ENCODE measurements around the gene FOXF2. TPM values are rescaled to one million over a fixed set of nuclear protein-coding genes. Genes with fewer than 3 reads are reported as not detected.

Gene FOXF2
- total and polyA plus RNA-seq, 2 donors (not counting 1 experiment from before 2014, with no cell fraction given) = not detected

DNA sequence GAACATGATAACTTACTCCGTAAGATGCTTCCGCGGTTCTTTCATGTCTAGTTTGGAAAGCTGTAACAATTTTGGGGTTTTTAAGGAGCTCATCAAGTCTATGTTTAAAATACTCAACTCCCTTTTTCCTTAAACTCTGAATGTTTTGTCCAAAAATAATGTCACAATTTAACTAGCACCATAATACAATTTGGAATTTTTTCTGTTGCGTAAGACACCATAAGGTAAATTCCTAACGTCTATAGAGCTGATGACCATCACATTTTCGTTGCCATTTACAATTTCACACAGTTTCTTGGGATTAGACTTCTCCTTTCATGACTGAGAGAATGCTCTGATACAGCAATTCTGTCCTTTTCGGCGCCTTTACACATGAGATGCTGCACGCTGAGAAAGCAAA lies 26.7 kb upstream of the FOXF2 start:
- ATAC-seq (ENCODE audit: low read depth) (no peak), DNase-seq (no peak)
- TF ChIP-seq, protein P1, sequence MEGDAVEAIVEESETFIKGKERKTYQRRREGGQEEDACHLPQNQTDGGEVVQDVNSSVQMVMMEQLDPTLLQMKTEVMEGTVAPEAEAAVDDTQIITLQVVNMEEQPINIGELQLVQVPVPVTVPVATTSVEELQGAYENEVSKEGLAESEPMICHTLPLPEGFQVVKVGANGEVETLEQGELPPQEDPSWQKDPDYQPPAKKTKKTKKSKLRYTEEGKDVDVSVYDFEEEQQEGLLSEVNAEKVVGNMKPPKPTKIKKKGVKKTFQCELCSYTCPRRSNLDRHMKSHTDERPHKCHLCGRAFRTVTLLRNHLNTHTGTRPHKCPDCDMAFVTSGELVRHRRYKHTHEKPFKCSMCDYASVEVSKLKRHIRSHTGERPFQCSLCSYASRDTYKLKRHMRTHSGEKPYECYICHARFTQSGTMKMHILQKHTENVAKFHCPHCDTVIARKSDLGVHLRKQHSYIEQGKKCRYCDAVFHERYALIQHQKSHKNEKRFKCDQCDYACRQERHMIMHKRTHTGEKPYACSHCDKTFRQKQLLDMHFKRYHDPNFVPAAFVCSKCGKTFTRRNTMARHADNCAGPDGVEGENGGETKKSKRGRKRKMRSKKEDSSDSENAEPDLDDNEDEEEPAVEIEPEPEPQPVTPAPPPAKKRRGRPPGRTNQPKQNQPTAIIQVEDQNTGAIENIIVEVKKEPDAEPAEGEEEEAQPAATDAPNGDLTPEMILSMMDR (IDR thresholded peaks at IDR 0.05) = no peak
- no peak for TF ChIP-seq EZH2 (IDR thresholded peaks at IDR 0.05; ENCODE audit: borderline replicate concordance, insufficient read depth, low read depth, low read length, poor library complexity, severe bottlenecking)
- H3K9ac ChIP-seq (ENCODE audit: low read length) = no peak overlapping the region
- H3K9me3 ChIP-seq (ENCODE audit: control extremely low read depth in 1 of 3, control insufficient read depth in 2 of 3, insufficient read depth in 1 of 3, low read length in 2 of 3) = peaks cover 0 to under 1% (median 0%) of the 10 kb centered on the region in 3 donors
- CTCF ChIA-PET = no interaction called here
- H3K27ac Mint-ChIP-seq = no peak overlapping the region
- H2AFZ ChIP-seq (ENCODE audit: insufficient read depth, low read depth, low read length, poor library complexity, severe bottlenecking) = no peak overlapping the region
- no peaks in the 10 kb centered on the region for H3K4me1 ChIP-seq (ENCODE audit: control insufficient read depth in 2 of 2, insufficient read depth in 2 of 2, low read length in 2 of 2)
- H3K9me3 Mint-ChIP-seq (ENCODE audit: insufficient read depth) = peaks cover 3% of the 10 kb centered on the region
- H3K27me3 ChIP-seq (replicated peaks in 1 of 4; ENCODE audit: control extremely low read depth in 1 of 4, control insufficient read depth in 3 of 4, insufficient read depth in 4 of 4, low read length in 3 of 4) = peaks cover 0 to 11% (median 5%) of the 10 kb centered on the region in 4 experiments
- H3K4me2 ChIP-seq (replicated peaks; ENCODE audit: low read depth, low read length, poor library complexity, severe bottlenecking) = no peak overlapping the region
- no peaks in the 10 kb centered on the region for H3K36me3 ChIP-seq (replicated peaks in 1 of 2; ENCODE audit: control extremely low read depth in 1 of 2, control insufficient read depth in 1 of 2, extremely low read depth in 1 of 2, insufficient read depth in 2 of 2, low read length in 1 of 2)
- H3K79me2 ChIP-seq (ENCODE audit: control insufficient read depth, insufficient read depth, low read length) = no peaks in the 10 kb centered on the region
- POLR2A ChIA-PET = no interaction called here
- no peak overlapping the region for H3K4me3 Mint-ChIP-seq
- peaks cover 48% of the 10 kb centered on the region for H3K27me3 Mint-ChIP-seq
- no peaks in the 10 kb centered on the region for H3K4me1 Mint-ChIP-seq
- no peaks in the 10 kb centered on the region for H4K20me1 ChIP-seq (ENCODE audit: control insufficient read depth, insufficient read depth, low read length, poor library complexity, severe bottlenecking)
- H3K4me3 ChIP-seq (ENCODE audit: control extremely low read depth in 1 of 5, extremely low read depth in 1 of 5, insufficient read depth in 1 of 5, low read depth in 2 of 5, low read length in 4 of 5) = no peak overlapping the region
- WGBS (ENCODE audit: insufficient coverage) = 87% methylated on average over 3 of the region's 9 CpGs
- H3K27ac ChIP-seq (ENCODE audit: low read length in 2 of 2) = no peak overlapping the region
- intact Hi-C loops (cut with micrococcal nuclease) = no loop called here

GRCh38 chr6:1363298-1363697 lies 26.1 kb upstream of the FOXF2 start:
- peaks cover 0 to 15% (median 5%) of the 10 kb centered on the region in 4 experiments for H3K27me3 ChIP-seq (replicated peaks in 1 of 4; ENCODE audit: control extremely low read depth in 1 of 4, control insufficient read depth in 3 of 4, insufficient read depth in 4 of 4, low read length in 3 of 4)
- H3K79me2 ChIP-seq (ENCODE audit: control insufficient read depth, insufficient read depth, low read length) = no peaks in the 10 kb centered on the region
- H3K36me3 ChIP-seq (replicated peaks in 1 of 2; ENCODE audit: control extremely low read depth in 1 of 2, control insufficient read depth in 1 of 2, extremely low read depth in 1 of 2, insufficient read depth in 2 of 2, low read length in 1 of 2) = no peaks in the 10 kb centered on the region
- no peaks in the 10 kb centered on the region for H4K20me1 ChIP-seq (ENCODE audit: control insufficient read depth, insufficient read depth, low read length, poor library complexity, severe bottlenecking)
- no peak overlapping the region for H3K9ac ChIP-seq (ENCODE audit: low read length)
- CTCF ChIA-PET = no interaction called here
- Mint-ChIP-seq H3K27ac (no peak overlapping the region), H3K27me3 (peaks cover 55% of the 10 kb centered on the region), H3K9me3 (ENCODE audit: insufficient read depth) (peaks cover 3% of the 10 kb centered on the region), H3K4me1 (no peaks in the 10 kb centered on the region), H3K4me3 (no peak overlapping the region)
- TF ChIP-seq, protein P1 (IDR thresholded peaks at IDR 0.05) = no peak
- TF ChIP-seq EZH2 (IDR thresholded peaks at IDR 0.05; ENCODE audit: borderline replicate concordance, insufficient read depth, low read depth, low read length, poor library complexity, severe bottlenecking) = no peak
- no peak overlapping the region for H3K4me2 ChIP-seq (replicated peaks; ENCODE audit: low read depth, low read length, poor library complexity, severe bottlenecking)
- POLR2A ChIA-PET = no interaction called here
- H3K4me1 ChIP-seq (ENCODE audit: control insufficient read depth in 2 of 2, insufficient read depth in 2 of 2, low read length in 2 of 2) = no peaks in the 10 kb centered on the region
- H2AFZ ChIP-seq (ENCODE audit: insufficient read depth, low read depth, low read length, poor library complexity, severe bottlenecking) = no peak overlapping the region
- no peak overlapping the region for H3K4me3 ChIP-seq (ENCODE audit: control extremely low read depth in 1 of 5, extremely low read depth in 1 of 5, insufficient read depth in 1 of 5, low read depth in 2 of 5, low read length in 4 of 5)
- H3K9me3 ChIP-seq (ENCODE audit: control extremely low read depth in 1 of 3, control insufficient read depth in 2 of 3, insufficient read depth in 1 of 3, low read length in 2 of 3) = peaks cover 0 to 4% (median 0%) of the 10 kb centered on the region in 3 donors
- no peak for DNase-seq
- 100% methylated on average over 1 of the region's 4 CpGs for WGBS (ENCODE audit: insufficient coverage)
- ATAC-seq (ENCODE audit: low read depth) = no peak
- intact Hi-C loops (cut with micrococcal nuclease) = no loop called here
- no peak overlapping the region for H3K27ac ChIP-seq (ENCODE audit: low read length in 2 of 2)

Data from B cell (primary cell).